Stimulated activated CD4-positive, alpha-beta T cell treated with anti-CD3 and anti-CD28 coated beads, Interleukin-4, amount 100 ng/mL, for 4 hours (primary cell): ENCODE measurements around the gene DUSP12.

Source experiments
- DNase-seq, 2 experiments: peaks; one replicate each; pipeline ENCODE4 v3.0.0-alpha.2; 2020

Gene DUSP12

GRCh38 chr1:161771973-161772372, 22.4 kb downstream of the DUSP12 start:
- DNase-seq: no peak

GRCh38 chr1:161772397-161772796, 22.8 kb downstream of the DUSP12 start:
- DNase-seq: no peak

- DNase-seq: no peak
Measured at GRCh38 chr1:161773791-161774190, 24.2 kb downstream of the DUSP12 start.

GRCh38 chr1:161777261-161777660, 27.7 kb downstream of the DUSP12 start:
- DNase-seq: no peak

GRCh38 chr1:161778522-161778921, 28.9 kb downstream of the DUSP12 start:
- no peak for DNase-seq

- DNase-seq: no peak
Measured at GRCh38 chr1:161779393-161779792, 29.8 kb downstream of the DUSP12 start.

- DNase-seq: no peak
Measured at GRCh38 chr1:161781995-161782394, 32.4 kb downstream of the DUSP12 start.

- no peak for DNase-seq
Measured at GRCh38 chr1:161782886-161783285, 33.3 kb downstream of the DUSP12 start.

- DNase-seq: no peak
Measured at GRCh38 chr1:161784968-161785367, 35.4 kb downstream of the DUSP12 start.

- no peak for DNase-seq
Measured at GRCh38 chr1:161787355-161787754, 37.8 kb downstream of the DUSP12 start.

GRCh38 chr1:161790587-161791317, 41.2 kb downstream of the DUSP12 start:
- no peak for DNase-seq

- DNase-seq: no peak
Measured at GRCh38 chr1:161791904-161792655, 42.5 kb downstream of the DUSP12 start.

- DNase-seq: no peak
Measured at GRCh38 chr1:161792740-161793139, 43.2 kb downstream of the DUSP12 start.

- no peak for DNase-seq
Measured at GRCh38 chr1:161799792-161800191, 50.2 kb downstream of the DUSP12 start.

GRCh38 chr1:161801955-161802354, 52.4 kb downstream of the DUSP12 start:
- no peak for DNase-seq

GRCh38 chr1:161803181-161803580, 53.6 kb downstream of the DUSP12 start:
- no peak for DNase-seq

GRCh38 chr1:161805399-161806197, 56.0 kb downstream of the DUSP12 start:
- DNase-seq: no peak
